ENCODE data around the gene GNG3.

GRCh38 chr11:62727872-62728170 lies 20.3 kb downstream of the GNG3 start:
- TF ChIP-seq CTCF (IDR thresholded peaks at IDR 0.05; ENCODE audit: low read depth, low read length, poor library complexity, severe bottlenecking) (no peak), EZH2phosphoT487 (IDR thresholded peaks at IDR 0.05; ENCODE audit: borderline replicate concordance, low read length) (no peak)

Data from DOHH2 (cell line).